Pancreas (tissue), 10 donors: ENCODE measurements around the gene HELZ2. TPM values are rescaled to one million over a fixed set of nuclear protein-coding genes. Genes with fewer than 3 reads are reported as not detected.
A peak's percentile ranks its signal among the peaks of the same experiment; 100 is the strongest.

ENCODE experiments used
- ATAC-seq, 4 donors: fragments of 200-7000 bp; cut with Tn5 transposase; one replicate each; pipeline versions ENCODE4 v1.8.0 to v1.9.1; 2020; ENCODE audit warnings: mild to moderate bottlenecking in 4 of 4, moderate library complexity in 4 of 4
- DNase-seq, 6 donors: peaks; one replicate each; pipeline ENCODE4 v3.0.0-alpha.2; 2020
- FAIRE-seq: peaks from 2 replicates; lab custom pipeline; 2012; peaks lifted over from hg19 to GRCh38; lab: Jason Lieb, UNC
- H3K27ac ChIP-seq, 4 donors: fragments of 200-600 bp; sonication (generic); 1 replicate in 3 of 4; 2 replicates in 1 of 4; pipeline versions ENCODE4 v1.5.0 to v1.8.0; 2020
- H3K27me3 ChIP-seq, 4 donors: fragments of 200-600 bp; one replicate each; pipeline ENCODE4 v1.8.0; 2021
- H3K36me3 ChIP-seq, 3 donors: fragments of 200-600 bp; sonication (generic) in 1 of 3; one replicate each; pipeline versions ENCODE4 v1.5.0 to v1.8.0; 2020 to 2021
- H3K4me1 ChIP-seq, 3 donors: fragments of 200-600 bp; one replicate each; pipeline ENCODE4 v1.8.0; 2021
- H3K4me3 ChIP-seq, 4 donors: fragments of 200-600 bp; sonication (generic) in 2 of 4; one replicate each; pipeline versions ENCODE4 v1.5.0 to v1.8.0; 2020 to 2021
- H3K9me3 ChIP-seq, 4 donors: fragments of 200-600 bp; one replicate each; pipeline ENCODE4 v1.8.0; 2021
- CTCF ChIP-seq, 4 donors: fragments of 200-600 bp; sonication (generic) in 3 of 4; IDR thresholded peaks; one replicate each; pipeline versions ENCODE4 v1.5.0 to v1.8.0; 2021; ENCODE audit warnings: antibody characterized with exemption in 4 of 4
- WGBS, 2 donors: extraction: QIAGEN DNeasy Blood & Tissue Kit; methylation state at CpG; one replicate each; pipeline ENCODE4 v1.1.7; 2013; 5-methylcytosine and 5-hydroxymethylcytosine counted together
- intact Hi-C, 3 donors: fragments of 100-400 bp; cut with DNase I; formaldehyde crosslinking; loops; one replicate each; pipeline versions ENCODE4 v1.11.1 to v1.14.2; 2022
- polyA plus RNA-seq, 2 donors: library from polyadenylated mRNA; stranded (reverse); fragments of 200-250 nt; gene quantifications; one replicate each; pipeline ENCODE4 v1.2.3, GENCODE V29; 2013
- total RNA-seq, 6 donors: library from RNA; stranded (reverse); fragmentation: NEBNext Ultra II Directional in 4 of 6; extraction: Animal tissue kit (Norgen Biotek cat#: 25700) in 4 of 6; gene quantifications; one replicate each; pipeline versions ENCODE4 v1.2.1 to v1.2.4, GENCODE V29; 2021 to 2023
- donor health status: healthy with polysubstance abuse.
- donor health status: DM: no; HTN: no; CAD: no; lungs with moderate emphysema.
- donor health status: DM: no; HTN: no; CAD: no.
- donor health status: control.
- donor health status: control.
- donor health status: Bipolar disorder and iron deficiency.
- donor health status: DM: yes; HTN: yes; CAD: no.
- donor health status: DM: no; HTN: no; CAD: no.
- donor health status: DM: no; HTN: no; CAD: no.
- donor health status: DM: yes; HTN: yes; CAD: no.

Gene HELZ2
- total and polyA plus RNA-seq, 8 donors, result 6.5 to 23.4 (median 13.0) TPM

- Histone ChIP-seq H3K36me3 (peaks cover 0 to 46% (median 8%) of the 10 kb centered on the region in 3 donors), H3K4me1 (no peaks in the 10 kb centered on the region), H3K9me3 (no peaks in the 10 kb centered on the region), H3K4me3 (no peak overlapping the region), H3K27me3 (no peaks in the 10 kb centered on the region), H3K27ac (no peak overlapping the region)
- 90 to 92% methylated on average over 33 of the region's 33 CpGs for WGBS, 2 donors
- no peak for FAIRE-seq
- no peak for TF ChIP-seq CTCF (IDR thresholded peaks at IDR 0.05)
- ATAC-seq, result no peak
- intact Hi-C loops, result no loop called here
- peak in 1 of 6 donors; percentile 39 for DNase-seq
Observed at GRCh38 chr20:63598479-63599395, 24.7 kb upstream of the HELZ2 start.

GRCh38 chr20:63597651-63598478 is 23.8 kb upstream of the HELZ2 start:
- no peak for ATAC-seq
- Histone ChIP-seq H3K36me3 (peaks cover 0 to 45% (median 8%) of the 10 kb centered on the region in 3 donors), H3K4me1 (no peaks in the 10 kb centered on the region), H3K27ac (no peak overlapping the region), H3K4me3 (no peak overlapping the region), H3K27me3 (no peaks in the 10 kb centered on the region), H3K9me3 (no peaks in the 10 kb centered on the region)
- no peak for FAIRE-seq
- WGBS, 2 donors, result 87 to 90% methylated on average over 23 of the region's 23 CpGs
- peak in 1 of 6 donors; percentile 59 for DNase-seq
- no peak for TF ChIP-seq CTCF (IDR thresholded peaks at IDR 0.05)
- intact Hi-C loops, result no loop called here

GRCh38 chr20:63596423-63596822 is 22.4 kb upstream of the HELZ2 start:
- WGBS, 2 donors, result 88 to 89% methylated on average over 6 of the region's 6 CpGs
- Histone ChIP-seq H3K9me3 (no peaks in the 10 kb centered on the region), H3K4me1 (no peaks in the 10 kb centered on the region), H3K4me3 (no peak overlapping the region), H3K27me3 (no peaks in the 10 kb centered on the region), H3K27ac (no peak overlapping the region), H3K36me3 (peaks cover 0 to 47% (median 3%) of the 10 kb centered on the region in 3 donors)
- ATAC-seq, result no peak
- peak in 1 of 6 donors; percentile 13 for DNase-seq
- intact Hi-C loops, result no loop called here
- no peak for FAIRE-seq
- TF ChIP-seq CTCF (IDR thresholded peaks at IDR 0.05), result no peak

GRCh38 chr20:63595416-63596127 is 21.5 kb upstream of the HELZ2 start:
- no peaks in the 10 kb centered on the region for H3K27me3 ChIP-seq
- intact Hi-C loops, result no loop called here
- 93 to 95% methylated on average over 27 to 30 of the region's 30 CpGs for WGBS, 2 donors
- H3K36me3 ChIP-seq, result peaks cover 0 to 41% (median 3%) of the 10 kb centered on the region in 3 donors
- FAIRE-seq, result no peak
- ATAC-seq, result peak in 1 of 4 donors; percentile 14
- H3K9me3 ChIP-seq, result no peaks in the 10 kb centered on the region
- H3K27ac ChIP-seq, result no peak overlapping the region
- no peak for TF ChIP-seq CTCF (IDR thresholded peaks at IDR 0.05)
- no peak overlapping the region for H3K4me3 ChIP-seq
- peak in 1 of 6 donors; percentile 67 for DNase-seq
- H3K4me1 ChIP-seq, result no peaks in the 10 kb centered on the region
